ENCODE measurements around the gene FAM20C.
"Not testable (repeated sequence)": the region's sequence is repeated elsewhere in the genome, so short reads cannot be mapped to it uniquely, and the experiment has no call there.

The FAM20C gene

GRCh38 chr7:230274-230673 lies 37.9 kb downstream of the FAM20C start:
- DNase-seq, result no peak

- no peak for DNase-seq
Measured at GRCh38 chr7:231030-231857, 38.9 kb downstream of the FAM20C start.

DNA sequence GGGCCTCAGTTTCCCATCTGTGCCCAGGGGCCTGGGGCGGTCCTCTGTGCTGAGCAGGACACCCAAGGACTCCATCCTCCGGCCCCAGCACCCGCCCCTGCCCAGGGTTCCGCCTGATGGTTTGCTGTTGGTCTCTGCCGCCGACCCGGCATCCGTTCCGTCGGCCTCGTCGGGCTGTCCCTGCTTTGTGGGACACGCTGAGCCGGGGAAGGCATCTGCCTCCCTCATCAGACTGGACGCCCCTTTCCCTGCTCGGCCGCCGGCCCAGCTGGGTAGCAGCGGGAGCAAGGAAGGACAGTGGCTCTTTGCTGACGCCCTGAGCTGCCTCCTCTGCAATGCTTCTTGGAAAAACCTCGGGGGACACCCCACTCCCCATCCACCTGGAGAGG lies 39.5 kb downstream of the FAM20C start:
- DNase-seq, result no peak

- DNase-seq, result no peak
Measured at GRCh38 chr7:232410-233248, 40.3 kb downstream of the FAM20C start.

GRCh38 chr7:233249-234035 lies 41.1 kb downstream of the FAM20C start:
- DNase-seq, result no peak

DNA sequence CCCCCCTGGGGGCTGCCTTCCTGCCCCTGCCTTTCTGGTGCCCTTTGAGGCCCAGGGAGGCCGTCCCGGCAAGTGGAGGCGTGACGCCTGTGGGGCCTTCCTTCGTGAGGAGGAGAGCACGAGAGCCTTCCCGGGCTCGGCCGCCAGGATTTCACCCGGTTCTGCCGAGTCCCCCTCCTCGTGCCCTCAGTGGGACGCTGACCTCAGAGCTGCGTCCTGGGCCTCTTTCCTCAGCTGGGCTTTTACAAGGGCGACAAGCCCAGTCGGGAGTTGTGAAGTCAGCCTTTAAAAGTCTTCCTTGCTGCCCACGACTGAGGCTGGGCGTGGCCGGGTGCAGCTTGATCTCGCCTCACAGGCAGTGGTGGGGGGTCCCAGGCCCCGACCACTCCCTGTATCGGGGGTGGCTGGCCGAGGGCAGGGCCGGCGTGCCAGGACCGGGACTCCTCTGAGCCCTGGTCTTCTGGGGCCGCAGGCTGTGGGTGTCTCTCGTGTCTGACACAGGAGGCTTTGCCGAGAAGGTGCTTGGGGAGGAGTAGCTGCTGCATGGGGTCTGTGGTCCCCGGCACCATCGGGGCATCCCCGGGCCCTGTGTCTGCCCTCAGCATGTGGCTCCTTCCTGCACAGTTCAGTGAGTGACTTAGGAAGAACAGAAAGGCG lies 41.8 kb downstream of the FAM20C start:
- DNase-seq, result no peak

DNA sequence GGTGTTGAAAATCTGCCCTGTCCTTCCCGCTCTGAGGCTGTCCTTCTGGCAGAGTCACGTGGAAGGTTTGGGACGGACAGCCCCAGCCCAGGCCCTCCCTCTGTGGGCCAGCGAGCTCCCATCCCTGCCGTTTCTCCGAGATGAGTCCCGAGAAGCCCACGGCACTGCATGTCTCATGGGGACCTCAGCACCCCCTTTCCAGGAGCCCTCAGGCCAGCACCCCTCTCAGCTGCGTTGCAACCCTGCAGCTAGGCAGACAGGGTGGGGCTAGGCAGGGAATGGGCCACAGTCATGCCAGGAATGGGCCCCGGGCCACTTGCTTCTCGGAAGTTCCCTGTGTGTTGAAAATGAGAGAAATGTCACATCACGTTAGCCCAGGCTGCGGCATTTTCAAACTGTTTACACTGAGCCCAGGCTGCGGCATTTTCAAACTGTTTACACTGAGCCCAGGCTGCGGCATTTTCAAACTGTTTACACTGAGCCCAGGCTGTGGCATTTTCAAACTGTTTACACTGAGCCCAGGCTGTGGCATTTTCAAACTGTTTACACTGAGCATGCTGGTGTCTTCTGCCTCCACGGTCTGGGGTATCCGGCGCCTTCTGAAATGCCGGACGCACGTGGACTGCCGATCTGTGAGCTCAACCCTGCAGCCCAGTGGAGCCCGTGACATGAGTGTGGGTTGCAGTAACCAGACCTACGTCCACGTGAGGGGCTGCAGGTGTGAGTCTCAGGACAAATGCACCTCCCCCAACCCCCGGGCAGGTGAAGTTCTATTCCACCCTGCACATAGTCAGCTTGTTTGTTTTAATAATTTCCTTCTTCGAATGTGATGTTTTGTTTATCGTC lies 42.6 kb downstream of the FAM20C start:
- DNase-seq, result no peak

DNA sequence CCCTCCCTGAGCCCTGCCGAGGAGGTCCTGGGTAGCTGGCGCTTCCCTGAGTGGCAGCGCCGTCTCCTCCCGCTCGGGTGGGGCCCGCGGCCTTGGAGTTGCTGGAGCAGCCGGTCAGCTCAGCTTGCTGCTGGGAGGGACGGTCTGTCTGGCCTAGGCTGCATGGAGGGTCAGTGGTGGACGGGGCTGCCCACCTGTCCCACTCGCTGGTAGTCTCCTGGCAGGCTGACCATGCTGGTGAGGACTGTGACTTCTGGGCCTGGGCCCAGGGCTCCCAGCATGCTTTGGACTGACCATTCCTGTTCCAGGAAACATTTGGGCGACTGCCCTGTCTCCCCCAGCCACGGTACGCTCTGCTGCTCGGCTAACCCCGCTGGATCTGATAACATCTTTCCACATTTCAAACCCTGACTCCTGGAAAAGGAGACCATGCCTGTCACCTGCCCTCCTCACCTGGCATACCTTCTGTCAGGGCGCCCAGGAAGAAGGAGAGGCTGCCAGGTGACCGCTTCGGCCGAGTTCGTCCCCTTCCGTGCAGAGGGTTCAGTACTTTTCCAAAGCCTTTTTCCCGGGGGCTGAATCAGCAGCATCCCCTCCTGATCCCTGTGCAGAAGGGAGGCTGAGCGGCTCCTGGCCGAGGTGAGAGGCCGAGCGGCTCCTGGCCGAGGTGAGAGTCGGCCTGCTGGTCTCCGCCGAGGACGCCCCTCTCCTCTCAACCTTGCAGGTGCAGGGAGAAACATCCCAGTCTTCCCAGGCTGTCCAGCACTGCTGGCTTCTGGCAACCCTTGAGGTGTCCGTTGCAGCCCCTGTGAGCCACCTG lies 43.4 kb downstream of the FAM20C start:
- no peak for DNase-seq

DNA sequence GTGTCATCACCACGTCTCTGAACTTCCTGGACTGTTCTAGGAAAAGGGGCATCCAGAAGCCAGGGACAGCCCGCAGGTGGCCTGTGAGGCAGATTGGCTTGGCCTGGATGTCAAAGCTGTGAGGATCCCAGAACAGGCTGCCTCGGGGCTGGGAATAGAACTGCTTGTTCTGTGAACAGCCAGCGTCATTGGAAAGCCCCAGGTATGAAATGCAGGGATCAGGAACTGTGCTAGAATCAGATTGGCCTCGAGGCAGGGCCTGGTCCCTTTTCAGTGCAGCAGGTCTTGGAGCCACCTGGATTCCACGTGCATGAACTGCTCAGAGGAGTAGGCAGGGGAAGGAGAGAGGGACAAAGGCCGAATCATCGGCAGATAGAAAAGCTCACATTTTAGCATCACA lies 44.6 kb downstream of the FAM20C start:
- no peak for DNase-seq

DNA sequence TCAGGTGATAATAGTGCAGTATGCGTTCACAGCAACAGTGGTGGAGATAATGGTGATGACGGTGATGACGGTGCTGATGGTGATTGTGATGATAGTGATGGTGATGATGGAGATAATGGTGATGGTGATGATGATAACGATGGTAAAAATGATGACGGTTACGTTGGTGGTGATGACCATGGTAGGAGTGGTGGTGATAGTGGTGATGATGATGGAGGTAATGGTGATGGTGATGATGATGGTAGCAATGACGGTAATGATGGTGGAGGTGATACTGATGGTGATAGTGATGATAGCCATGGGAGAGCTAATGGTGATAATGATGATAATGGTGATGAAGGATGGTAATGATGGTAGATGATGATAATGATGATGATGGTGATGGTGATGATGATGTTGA lies 45.0 kb downstream of the FAM20C start:
- no peak for DNase-seq

- no peak for DNase-seq
Measured at GRCh38 chr7:240146-240676, 47.8 kb downstream of the FAM20C start.

DNA sequence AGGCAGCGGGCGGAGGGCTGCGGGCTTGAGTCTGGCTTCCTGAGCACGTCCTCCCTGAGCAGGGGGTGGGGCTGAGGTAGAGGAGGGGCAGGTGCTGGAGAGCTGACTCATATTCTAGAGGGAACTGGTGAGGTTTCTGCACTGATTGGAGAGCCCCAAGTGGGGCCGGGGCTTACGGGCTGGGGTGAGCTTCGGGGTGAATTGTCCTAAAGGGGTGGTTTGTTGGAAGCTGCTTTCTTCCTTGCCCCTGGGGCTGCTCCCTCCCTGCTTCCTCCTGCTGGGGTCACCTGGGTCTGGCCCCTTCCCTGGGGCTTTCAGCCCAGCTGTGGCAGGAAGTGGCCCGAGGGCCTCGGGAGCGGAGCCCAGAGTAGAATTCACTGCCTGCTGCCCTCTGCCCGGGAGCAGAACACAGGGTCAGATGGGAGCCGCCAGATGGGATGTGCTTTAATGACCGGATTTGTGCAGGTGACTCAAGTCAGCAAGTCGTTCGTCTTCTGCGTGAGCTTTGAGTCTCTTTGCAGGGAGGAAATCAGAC lies 48.6 kb downstream of the FAM20C start:
- DNase-seq, result no peak

- DNase-seq, result no peak
Measured at GRCh38 chr7:241513-241912, 49.1 kb downstream of the FAM20C start.

DNA sequence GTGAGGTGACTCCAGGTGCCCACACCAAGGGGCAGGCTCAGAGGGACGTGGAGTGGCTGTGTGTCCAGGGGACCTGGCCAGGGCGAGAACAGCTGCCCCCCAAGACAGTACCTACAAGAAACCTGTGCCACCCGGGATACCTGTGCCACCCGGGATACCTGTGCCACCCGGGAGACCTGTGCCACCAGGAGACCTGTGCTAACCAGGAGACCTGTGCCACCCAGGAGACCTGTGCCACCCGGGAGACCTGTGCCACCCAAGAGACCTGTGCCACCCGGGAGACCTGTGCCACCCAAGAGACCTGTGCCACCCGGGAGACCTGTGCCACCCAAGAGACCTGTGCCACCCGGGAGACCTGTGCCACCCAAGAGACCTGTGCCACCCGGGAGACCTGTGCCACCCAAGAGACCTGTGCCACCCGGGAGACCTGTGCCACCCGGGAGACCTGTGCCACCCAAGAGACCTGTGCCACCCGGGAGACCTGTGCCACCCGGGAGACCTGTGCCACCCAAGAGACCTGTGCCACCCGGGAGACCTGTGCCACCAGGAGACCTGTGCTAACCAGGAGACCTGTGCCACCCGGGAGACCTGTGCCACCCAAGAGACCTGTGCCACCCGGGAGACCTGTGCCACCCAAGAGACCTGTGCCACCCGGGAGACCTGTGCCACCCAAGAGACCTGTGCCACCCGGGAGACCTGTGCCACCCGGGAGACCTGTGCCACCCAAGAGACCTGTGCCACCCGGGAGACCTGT lies 50.6 kb downstream of the FAM20C start:
- not testable (repeated sequence) for DNase-seq

GRCh38 chr7:243580-243978 lies 51.2 kb downstream of the FAM20C start:
- DNase-seq, result not testable (repeated sequence)

DNA sequence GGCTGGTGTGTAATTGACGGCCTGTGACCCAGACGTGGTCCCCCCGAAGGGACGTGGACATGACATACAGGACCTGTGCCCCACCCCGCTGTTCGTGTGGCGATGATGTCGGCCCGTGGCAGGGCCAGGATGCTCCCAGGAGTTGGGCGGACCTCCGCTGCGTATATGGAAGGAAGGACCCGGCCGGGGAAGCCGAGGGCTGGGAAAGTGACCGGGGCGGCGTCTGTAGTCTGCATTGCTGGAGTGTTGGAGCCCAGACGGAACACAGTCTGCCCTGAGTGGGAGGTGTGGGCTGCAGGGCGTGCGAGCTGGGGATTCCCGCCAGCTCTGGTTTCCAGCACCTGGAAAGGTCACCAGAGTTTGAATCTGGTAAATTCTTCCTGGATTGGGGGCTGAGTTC lies 52.6 kb downstream of the FAM20C start:
- no peak for DNase-seq

DNA sequence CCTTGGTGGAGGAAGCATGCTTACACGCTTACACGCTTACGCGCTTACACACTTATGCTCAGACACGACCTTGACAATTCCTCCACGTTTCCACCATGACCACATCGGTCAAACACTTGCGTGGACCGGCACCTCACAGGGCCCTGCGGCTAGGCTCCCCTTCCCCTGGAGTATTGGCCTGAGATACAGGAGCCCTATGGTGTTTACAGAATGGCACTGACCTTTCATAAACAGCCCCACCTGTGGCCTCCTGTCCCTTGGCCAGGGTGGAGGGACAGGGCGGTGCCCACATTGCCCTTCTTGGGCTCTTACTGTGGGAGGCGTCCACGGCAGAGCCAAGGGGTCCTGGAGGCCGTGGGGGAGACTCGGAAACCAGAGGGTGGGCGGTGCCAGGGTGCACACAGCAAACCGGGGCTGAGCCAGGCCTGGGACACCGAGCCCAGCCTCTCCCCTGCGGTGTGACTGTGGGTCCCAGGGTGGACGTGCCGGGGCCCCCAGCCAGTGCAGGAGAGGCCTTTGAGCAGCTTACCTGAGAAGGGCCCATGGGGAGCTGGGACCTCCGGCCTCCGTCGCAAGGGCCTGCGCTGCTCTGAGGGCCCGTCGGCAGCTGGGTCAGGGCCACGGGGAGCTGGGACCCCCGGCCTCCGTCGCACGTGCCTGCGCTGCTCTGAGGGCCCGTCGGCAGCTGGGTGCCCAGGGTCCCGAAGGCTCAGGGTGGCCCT lies 53.4 kb downstream of the FAM20C start:
- no peak for DNase-seq

GRCh38 chr7:246451-246850 lies 54.1 kb downstream of the FAM20C start:
- DNase-seq, result no peak

DNA sequence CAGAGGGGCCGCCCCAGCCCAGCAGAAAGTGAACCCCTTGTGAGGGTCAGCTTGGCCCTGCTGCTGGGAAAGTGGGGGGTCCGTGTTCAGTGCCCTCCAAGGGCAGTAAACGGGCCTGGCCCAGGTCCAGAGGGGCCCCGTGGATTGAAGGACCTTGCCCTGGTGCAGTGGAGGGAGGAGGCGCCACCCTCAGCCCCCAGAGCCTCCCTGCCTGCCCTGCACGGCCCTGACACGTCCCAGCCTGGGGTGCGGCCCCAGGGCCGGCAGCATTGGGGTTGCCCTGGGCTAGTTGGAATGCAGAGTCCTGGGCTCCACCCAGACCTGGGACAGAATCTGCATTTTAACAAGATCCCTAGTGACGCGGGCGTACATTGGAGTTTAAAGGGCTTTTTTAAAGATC lies 54.8 kb downstream of the FAM20C start:
- no peak for DNase-seq

Data from NCI-H345 (cell line).